K562 (cell line): ENCODE data around the gene KCND3. TPM values are rescaled to one million over a fixed set of nuclear protein-coding genes. Genes with fewer than 3 reads are reported as not detected.

Experiments used
- CTBP1 ChIP-seq: fragments of 450-650 bp; IDR thresholded peaks from 2 replicates; pipeline ENCODE4 v1.6.1; 2016; ENCODE audit warnings: borderline replicate concordance
- DPF2 ChIP-seq: fragments of 450-650 bp; IDR thresholded peaks from 2 replicates; pipeline ENCODE4 v1.6.1; 2016
- EWSR1 ChIP-seq: fragments of 450-650 bp; IDR thresholded peaks from 2 replicates; pipeline ENCODE4 v1.6.1; 2018; ENCODE audit warnings: borderline replicate concordance, mild to moderate bottlenecking, low read depth, moderate library complexity; ENCODE audit not compliant: partially characterized antibody
- GABPB1 ChIP-seq: sonication (generic); formaldehyde crosslinking; IDR thresholded peaks from 2 replicates; pipeline ENCODE4 v1.8.0; 2022; ENCODE audit warnings: mild to moderate bottlenecking, missing genetic modification reagents
- HMGXB4 ChIP-seq: sonication (generic); formaldehyde crosslinking; IDR thresholded peaks from 2 replicates; pipeline ENCODE4 v1.8.1; 2023; ENCODE audit warnings: mild to moderate bottlenecking, missing genetic modification reagents
- NFIC ChIP-seq: fragments of 450-650 bp; IDR thresholded peaks from 2 replicates; pipeline ENCODE4 v1.6.1; 2017; ENCODE audit warnings: mild to moderate bottlenecking, inconsistent platforms
- NR2C2 ChIP-seq, 2 experiments: fragments of 200-800 bp in 1 of 2; sonication (Bioruptor generic) in 1 of 2; sonication (generic) in 1 of 2; formaldehyde crosslinking in 1 of 2; IDR thresholded peaks; 2 replicates each; pipeline versions ENCODE4 v1.6.1 to v1.8.0; 2016 to 2022; ENCODE audit warnings: mild to moderate bottlenecking in 1 of 2, missing compliant biosample characterization in 1 of 2, missing genetic modification characterization in 1 of 2, missing genetic modification reagents in 1 of 2
- RBM17 ChIP-seq: fragments of 200-400 bp; formaldehyde crosslinking; IDR thresholded peaks from 2 replicates; pipeline ENCODE4 v1.6.1; 2017; ENCODE audit warnings: low read depth, mild to moderate bottlenecking, low read length, borderline replicate concordance
- RUNX1 ChIP-seq: sonication (generic); IDR thresholded peaks from 2 replicates; pipeline ENCODE4 v1.6.1; 2016; ENCODE audit warnings: antibody characterized with exemption, low read depth
- SMARCC2 ChIP-seq: fragments of 450-650 bp; IDR thresholded peaks from 2 replicates; pipeline ENCODE4 v1.6.1; 2017; ENCODE audit warnings: antibody characterized with exemption, moderate library complexity, mild to moderate bottlenecking, low read depth
- SMC3 ChIP-seq: conservative IDR thresholded peaks from 2 replicates; pipeline ENCODE4 v1.6.1; 2011; ENCODE audit warnings: low read depth, low read length, improper control_type of control experiment; ENCODE audit not compliant: insufficient read depth
- UBTF ChIP-seq, 2 experiments: IDR thresholded peaks; 2 replicates each; pipeline ENCODE4 v1.6.1; 2012; ENCODE audit warnings: improper control_type of control experiment in 2 of 2, low read depth in 2 of 2, low read length in 2 of 2, borderline replicate concordance in 1 of 2
- ZBTB26 ChIP-seq: fragments of 450-650 bp; formaldehyde crosslinking; IDR thresholded peaks from 2 replicates; pipeline ENCODE4 v1.4.0; 2022; ENCODE audit warnings: missing genetic modification characterization
- ZC3H8 ChIP-seq: fragments of 450-650 bp; IDR thresholded peaks from 2 replicates; pipeline ENCODE4 v1.6.1; 2017
- ZEB2 ChIP-seq: fragments of 450-650 bp; IDR thresholded peaks from 2 replicates; pipeline ENCODE4 v1.6.1; 2016
- ZNF239 ChIP-seq: fragments of 250-450 bp; sonication (Bioruptor Pico); IDR thresholded peaks from 2 replicates; pipeline ENCODE4 v1.4.0; 2020; ENCODE audit warnings: mild to moderate bottlenecking
- ZNF3 ChIP-seq: fragments of 250-450 bp; sonication (Bioruptor Pico); IDR thresholded peaks from 2 replicates; pipeline ENCODE4 v1.5.0; 2021; ENCODE audit warnings: mild to moderate bottlenecking, moderate library complexity
- ZNF445 ChIP-seq: fragments of 250-450 bp; sonication (Bioruptor Pico); IDR thresholded peaks from 2 replicates; pipeline ENCODE4 v1.4.0; 2020; ENCODE audit warnings: low read depth, mild to moderate bottlenecking, moderate library complexity
- ZNF764 ChIP-seq: fragments of 250-450 bp; sonication (Bioruptor Pico); IDR thresholded peaks from 2 replicates; pipeline ENCODE4 v1.4.0; 2020; ENCODE audit warnings: low read depth, mild to moderate bottlenecking, moderate library complexity
- ZNF785 ChIP-seq: fragments of 250-450 bp; sonication (Bioruptor Pico); IDR thresholded peaks from 2 replicates; pipeline ENCODE4 v1.4.0; 2020; ENCODE audit warnings: mild to moderate bottlenecking
- polyA plus RNA-seq, 8 experiments: library from polyadenylated mRNA; depleted of rRNA in 4 of 8; stranded (reverse) in 5 of 8; unstranded in 3 of 8; fragments of >200 nt; fragmentation: Nextera tagmentation in 2 of 8; fragmentation: Illumina TruSeq in 1 of 8; extraction: Ambion mirVana in 2 of 8; extraction: Trizol in 1 of 8; gene quantifications; 2 replicates each; pipeline versions ENCODE4 v1.2.1 to v1.2.3, GENCODE V29; 2011 to 2014; ENCODE audit warnings: inconsistent platforms in 1 of 8, missing spikeins in 1 of 8
- total RNA-seq, 7 experiments: library from RNA; depleted of rRNA in 6 of 7; stranded (reverse); fragments of >200 nt in 6 of 7; fragmentation: Illumina TruSeq in 2 of 7; extraction: Trizol in 2 of 7; gene quantifications; 2 replicates each; pipeline versions ENCODE4 v1.2.1 to v1.2.3, GENCODE V29; 2011 to 2021; ENCODE audit warnings: low replicate concordance in 1 of 7

The KCND3 gene
- total and polyA plus RNA-seq, 9 of the 15 experiments (the other 6 are each of a cell fraction or from before 2014, with no cell fraction given) = not detected

GRCh38 chr1:111755331-111756123 is 233.9 kb downstream of the KCND3 start, which contains the start of gene DDX20 (continued):
- peak in 1 of 2 experiments; percentile 64; a peak in 2 of 4 replicates for TF ChIP-seq UBTF (IDR thresholded peaks at IDR 0.05; ENCODE audit: borderline replicate concordance in 1 of 2, low read depth in 2 of 2, low read length in 2 of 2)
- no peak; the same call in 1 of the 2 replicates for TF ChIP-seq NR2C2 (CRISPR knock-in tag; IDR thresholded peaks at IDR 0.05)
- peak; percentile 86 for TF ChIP-seq NR2C2 (tag; IDR thresholded peaks at IDR 0.05)
- TF ChIP-seq DPF2 = peak; percentile 75; the same call in 1 of the 2 replicates
- no peak; the same call in 1 of the 2 replicates for TF ChIP-seq SMARCC2
- TF ChIP-seq EWSR1 = no peak
- no peak for TF ChIP-seq ZNF239 (CRISPR knock-in tag)
- TF ChIP-seq RUNX1 = peak; percentile 16; the same call in 1 of the 2 replicates
- TF ChIP-seq ZNF3 (CRISPR knock-in tag) = no peak
- TF ChIP-seq CTBP1 = peak; percentile 97
- peak; percentile 73; the same call in 1 of the 2 replicates for TF ChIP-seq HMGXB4 (CRISPR knock-in tag)
- peak; percentile 5; the same call in 1 of the 2 replicates for TF ChIP-seq ZEB2
- peak; percentile 59; the same call in 1 of the 2 replicates for TF ChIP-seq NFIC
- TF ChIP-seq ZNF764 (CRISPR knock-in tag) = 0 out of 2 replicates have a peak, but pooled peaks have one; percentile 31
- no peak for TF ChIP-seq ZNF785 (CRISPR knock-in tag)
- TF ChIP-seq GABPB1 (CRISPR knock-in tag) = peak; percentile 91
- peak; percentile 58 for TF ChIP-seq SMC3
- TF ChIP-seq ZBTB26 (CRISPR knock-in tag) = no peak
- TF ChIP-seq ZNF445 (CRISPR knock-in tag) = no peak
- no peak for TF ChIP-seq ZC3H8
- no peak for TF ChIP-seq RBM17
